SU-DHL-6 (cell line): ENCODE results near the gene HLA-F.

Experiments used
- H2AFZ ChIP-seq: fragments of 200-600 bp; sonication (generic); 2 replicates; pipeline ENCODE4 v1.6.1; 2014; ENCODE audit warnings: low read depth, mild to moderate bottlenecking, moderate library complexity, mixed read lengths, antibody characterized with exemption, low read length; ENCODE audit not compliant: severe bottlenecking
- H3F3A ChIP-seq: fragments of 200-600 bp; shearing (Covaris generic); 2 replicates; pipeline ENCODE4 v1.6.0; 2016; ENCODE audit warnings: antibody characterized with exemption, mild to moderate bottlenecking; ENCODE audit not compliant: insufficient read depth
- H3K27ac ChIP-seq: fragments of 200-600 bp; sonication (generic); 2 replicates; pipeline ENCODE4 v1.5.1; 2016; ENCODE audit warnings: low read depth, mild to moderate bottlenecking, low read length, moderate library complexity, mixed read lengths
- H3K27me3 ChIP-seq: fragments of 200-600 bp; sonication (generic), shearing (Covaris generic); 2 replicates; pipeline ENCODE4 v1.6.0; 2014; ENCODE audit warnings: mild to moderate bottlenecking, low read length
- H3K36me3 ChIP-seq: fragments of 200-600 bp; sonication (generic); 2 replicates; pipeline ENCODE4 v1.6.1; 2014; ENCODE audit warnings: mild to moderate bottlenecking, low read length, mixed read lengths
- H3K4me2 ChIP-seq: fragments of 300-600, 200-600 bp; shearing (Covaris generic), sonication (generic); 2 replicates; pipeline ENCODE4 v1.6.0; 2014; ENCODE audit warnings: low read length, low read depth, mild to moderate bottlenecking; ENCODE audit not compliant: poor library complexity, severe bottlenecking
- H3K4me3 ChIP-seq: fragments of 200-600 bp; sonication (generic); 2 replicates; pipeline ENCODE4 v1.5.1; 2014; ENCODE audit warnings: antibody characterized with exemption, low read length, mild to moderate bottlenecking, mixed read lengths; ENCODE audit not compliant: insufficient read depth, poor library complexity, severe bottlenecking
- H3K79me2 ChIP-seq: fragments of 200-600 bp; sonication (generic); 2 replicates; pipeline ENCODE4 v1.6.1; 2014; ENCODE audit warnings: mild to moderate bottlenecking, low read length, moderate library complexity; ENCODE audit not compliant: insufficient read depth
- H3K9ac ChIP-seq: fragments of 200-600 bp; sonication (generic); 2 replicates; pipeline ENCODE4 v1.7.0; 2014; ENCODE audit warnings: mild to moderate bottlenecking, low read length
- H3K9me2 ChIP-seq: fragments of 200-600 bp; sonication (generic); replicated peaks from 2 replicates; pipeline ENCODE4 v1.6.1; 2014; ENCODE audit warnings: low read length; ENCODE audit not compliant: insufficient read depth
- H3K9me3 ChIP-seq: fragments of 200-600 bp; sonication (generic); 2 replicates; pipeline ENCODE4 v1.6.1; 2014; ENCODE audit warnings: low read length, mixed read lengths; ENCODE audit not compliant: insufficient read depth
- H4K20me1 ChIP-seq: fragments of 200-600 bp; sonication (generic); 2 replicates; pipeline ENCODE4 v1.6.1; 2014; ENCODE audit warnings: low read depth, mild to moderate bottlenecking, antibody characterized with exemption, low read length, moderate library complexity, mixed read lengths
- EZH2phosphoT487 ChIP-seq: fragments of 200-600 bp; sonication (generic), shearing (Covaris generic); conservative IDR thresholded peaks from 2 replicates; pipeline ENCODE4 v1.6.1; 2018; ENCODE audit warnings: mild to moderate bottlenecking, antibody characterized with exemption, low read length, moderate library complexity, mixed read lengths
- TF ChIP-seq, protein P1 (sequence below): fragments of 200-600 bp; sonication (generic); IDR thresholded peaks from one replicate; pipeline ENCODE4 v1.5.1; 2017; ENCODE audit warnings: antibody characterized with exemption, mild to moderate bottlenecking, low read length, moderate library complexity; ENCODE audit not compliant: insufficient read depth, poor library complexity, severe bottlenecking

HLA-F gene

DNA sequence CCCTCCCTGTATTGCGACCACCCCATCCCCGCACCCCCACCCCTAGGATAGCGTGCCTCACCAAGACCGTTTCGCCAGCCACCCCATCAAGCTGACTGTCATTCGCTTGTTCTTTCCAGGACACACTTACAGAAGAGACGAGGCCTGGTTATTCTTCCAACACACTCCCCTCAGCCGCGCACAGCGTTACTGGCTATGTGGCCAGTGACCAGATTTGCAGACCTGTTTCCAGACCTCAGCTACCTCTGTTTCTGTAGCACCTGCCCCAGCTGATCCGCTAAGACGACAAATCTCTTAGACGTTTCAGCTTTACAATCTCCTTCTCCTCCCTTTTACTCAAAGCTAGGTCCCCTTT is 26.1 kb downstream of the HLA-F start:
- no peak for TF ChIP-seq EZH2phosphoT487
- TF ChIP-seq, protein P1, sequence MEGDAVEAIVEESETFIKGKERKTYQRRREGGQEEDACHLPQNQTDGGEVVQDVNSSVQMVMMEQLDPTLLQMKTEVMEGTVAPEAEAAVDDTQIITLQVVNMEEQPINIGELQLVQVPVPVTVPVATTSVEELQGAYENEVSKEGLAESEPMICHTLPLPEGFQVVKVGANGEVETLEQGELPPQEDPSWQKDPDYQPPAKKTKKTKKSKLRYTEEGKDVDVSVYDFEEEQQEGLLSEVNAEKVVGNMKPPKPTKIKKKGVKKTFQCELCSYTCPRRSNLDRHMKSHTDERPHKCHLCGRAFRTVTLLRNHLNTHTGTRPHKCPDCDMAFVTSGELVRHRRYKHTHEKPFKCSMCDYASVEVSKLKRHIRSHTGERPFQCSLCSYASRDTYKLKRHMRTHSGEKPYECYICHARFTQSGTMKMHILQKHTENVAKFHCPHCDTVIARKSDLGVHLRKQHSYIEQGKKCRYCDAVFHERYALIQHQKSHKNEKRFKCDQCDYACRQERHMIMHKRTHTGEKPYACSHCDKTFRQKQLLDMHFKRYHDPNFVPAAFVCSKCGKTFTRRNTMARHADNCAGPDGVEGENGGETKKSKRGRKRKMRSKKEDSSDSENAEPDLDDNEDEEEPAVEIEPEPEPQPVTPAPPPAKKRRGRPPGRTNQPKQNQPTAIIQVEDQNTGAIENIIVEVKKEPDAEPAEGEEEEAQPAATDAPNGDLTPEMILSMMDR, result no peak
- Histone ChIP-seq H3K27ac (no peak overlapping the region), H3K9me2 (no peaks in the 10 kb centered on the region), H3K27me3 (no peaks in the 10 kb centered on the region), H3K4me3 (peak overlapping the region; percentile 64), H3K9ac (peak overlapping the region; percentile 56), H3K9me3 (no peaks in the 10 kb centered on the region), H3K36me3 (no peaks in the 10 kb centered on the region), H3K4me2 (peak overlapping the region; percentile 75), H2AFZ (peak overlapping the region; percentile 96), H3K79me2 (no peaks in the 10 kb centered on the region), H3F3A (no peaks in the 10 kb centered on the region), H4K20me1 (no peaks in the 10 kb centered on the region)

DNA sequence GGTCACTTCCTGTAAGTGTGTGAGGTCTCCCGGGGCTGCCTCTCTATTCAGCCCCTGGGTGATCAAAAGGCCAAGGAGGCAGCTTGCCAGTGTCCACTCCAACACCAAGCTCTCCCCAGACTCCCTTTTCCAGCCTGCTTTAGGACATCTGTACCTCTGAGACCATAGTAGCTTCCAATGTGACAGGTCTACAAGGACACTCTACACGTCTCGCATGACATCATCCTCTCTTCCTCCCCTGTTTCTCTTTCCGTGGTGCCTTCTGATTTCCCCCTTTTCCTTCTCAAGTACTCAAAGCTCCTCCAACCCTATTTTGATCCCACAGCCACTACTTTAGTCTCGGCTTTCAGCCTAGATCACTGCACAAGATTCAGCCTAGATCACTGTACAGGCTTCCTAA is 26.4 kb downstream of the HLA-F start:
- Histone ChIP-seq H3F3A (no peaks in the 10 kb centered on the region), H4K20me1 (no peaks in the 10 kb centered on the region), H3K4me3 (no peak overlapping the region), H3K9ac (no peak overlapping the region), H2AFZ (peak overlapping the region; percentile 96), H3K9me2 (no peaks in the 10 kb centered on the region), H3K4me2 (peak overlapping the region; percentile 75), H3K36me3 (no peaks in the 10 kb centered on the region), H3K27me3 (no peaks in the 10 kb centered on the region), H3K79me2 (no peaks in the 10 kb centered on the region), H3K27ac (no peak overlapping the region), H3K9me3 (no peaks in the 10 kb centered on the region)
- TF ChIP-seq EZH2phosphoT487, result no peak

DNA sequence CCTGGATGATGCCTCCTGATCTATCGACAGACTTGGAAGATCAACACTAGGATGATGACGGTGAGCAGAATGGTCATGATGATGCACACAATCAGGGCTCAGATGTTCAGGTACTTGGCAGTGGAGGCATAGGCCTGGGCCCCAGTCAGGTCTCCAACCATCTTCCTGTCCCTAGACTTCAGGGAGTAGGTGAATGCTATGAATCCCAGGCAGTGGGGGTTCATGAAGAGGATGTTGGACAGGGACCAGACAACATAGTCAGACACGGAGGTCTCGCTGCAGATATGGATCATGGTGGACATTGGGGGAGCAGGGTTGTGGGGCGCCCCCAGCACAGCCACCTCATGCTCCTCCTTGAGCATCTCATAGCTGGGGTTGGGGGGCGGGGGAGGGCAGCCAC is 27.5 kb downstream of the HLA-F start:
- no peaks in the 10 kb centered on the region for H3K79me2 ChIP-seq
- H3K27ac ChIP-seq, result no peak overlapping the region
- no peaks in the 10 kb centered on the region for H3K36me3 ChIP-seq
- no peaks in the 10 kb centered on the region for H3K9me3 ChIP-seq
- H4K20me1 ChIP-seq, result no peaks in the 10 kb centered on the region
- TF ChIP-seq, protein P1, result no peak
- H3K27me3 ChIP-seq, result no peaks in the 10 kb centered on the region
- H2AFZ ChIP-seq, result no peak overlapping the region
- H3F3A ChIP-seq, result no peaks in the 10 kb centered on the region
- H3K4me3 ChIP-seq, result no peak overlapping the region
- H3K9ac ChIP-seq, result no peak overlapping the region
- H3K9me2 ChIP-seq, result no peaks in the 10 kb centered on the region
- H3K4me2 ChIP-seq, result no peak overlapping the region

DNA sequence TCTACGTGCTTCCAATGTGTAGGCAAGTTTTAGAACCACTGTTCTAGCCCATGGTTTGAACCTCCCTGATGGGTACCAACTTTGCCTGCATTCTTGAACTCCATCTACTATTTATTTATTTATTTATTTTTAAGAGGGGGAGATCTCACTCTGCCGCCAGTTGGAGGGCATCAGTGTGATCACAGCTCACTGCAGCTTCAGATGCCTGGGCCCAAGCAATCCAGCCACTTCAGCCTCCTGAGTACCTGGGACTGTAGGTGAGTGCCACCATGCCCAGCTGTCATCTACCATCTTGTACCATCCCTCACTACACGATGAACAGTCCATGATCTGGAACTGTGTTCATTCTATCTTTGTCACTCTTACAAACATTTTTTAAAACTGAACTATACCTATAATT is 28.2 kb downstream of the HLA-F start:
- Histone ChIP-seq H3K27ac (no peak overlapping the region), H3K4me2 (no peak overlapping the region), H4K20me1 (no peaks in the 10 kb centered on the region), H3K79me2 (no peaks in the 10 kb centered on the region), H3K9ac (no peak overlapping the region), H3K4me3 (no peak overlapping the region), H3K27me3 (no peaks in the 10 kb centered on the region), H3K36me3 (no peaks in the 10 kb centered on the region), H3K9me3 (no peaks in the 10 kb centered on the region), H3K9me2 (no peaks in the 10 kb centered on the region), H3F3A (no peaks in the 10 kb centered on the region), H2AFZ (no peak overlapping the region)
- no peak for TF ChIP-seq EZH2phosphoT487
- TF ChIP-seq, protein P1, result no peak
